GM23338 (cell line): ENCODE measurements around the gene PSORS1C2. TPM values are rescaled to one million over a fixed set of nuclear protein-coding genes. Genes with fewer than 3 reads are reported as not detected.
A peak's percentile ranks its signal among the peaks of the same experiment; 100 is the strongest.
"Not testable (repeated sequence)": the region's sequence is repeated elsewhere in the genome, so short reads cannot be mapped to it uniquely, and the experiment has no call there.

Experiments used
- ATAC-seq: fragments of 200-7000 bp; cut with Tn5 transposase; 3 replicates; pipeline ENCODE4 v1.9.1; 2020
- DNase-seq: peaks from one replicate; pipeline ENCODE4 v3.0.0-alpha.2; 2015; ENCODE audit warnings: low spot score
- H2AFZ ChIP-seq: fragments of 200-600 bp; sonication (generic); 2 replicates; pipeline ENCODE4 v1.8.0; 2016; ENCODE audit warnings: antibody characterized with exemption, mild to moderate bottlenecking, moderate library complexity
- H3F3A ChIP-seq: fragments of 200-600 bp; sonication (generic); replicated peaks from 2 replicates; pipeline ENCODE4 v1.8.0; 2017; ENCODE audit warnings: antibody characterized with exemption, mixed run types, low read depth
- H3K27ac ChIP-seq: fragments of 200-600 bp; sonication (generic); 2 replicates; pipeline ENCODE4 v1.6.1; 2016; ENCODE audit warnings: low read depth
- H3K27me3 ChIP-seq: fragments of 200-600 bp; sonication (generic); 2 replicates; pipeline ENCODE4 v1.8.0; 2016; ENCODE audit warnings: mild to moderate bottlenecking, mixed run types, moderate library complexity; ENCODE audit not compliant: insufficient read depth
- H3K36me3 ChIP-seq: fragments of 200-600 bp; sonication (generic); 2 replicates; pipeline ENCODE4 v1.8.0; 2016; ENCODE audit warnings: mild to moderate bottlenecking; ENCODE audit not compliant: insufficient read depth
- H3K4me1 ChIP-seq: fragments of 200-600 bp; sonication (generic); 2 replicates; pipeline ENCODE4 v1.8.0; 2016; ENCODE audit warnings: mild to moderate bottlenecking, moderate library complexity; ENCODE audit not compliant: insufficient read depth
- H3K4me2 ChIP-seq: fragments of 200-600 bp; sonication (generic); 2 replicates; pipeline ENCODE4 v1.7.1; 2017; ENCODE audit warnings: mixed run types
- H3K4me3 ChIP-seq: fragments of 200-600 bp; sonication (generic); 2 replicates; pipeline ENCODE4 v1.6.1; 2016; ENCODE audit warnings: mixed run types
- H3K79me2 ChIP-seq: fragments of 200-600 bp; sonication (generic); replicated peaks from 2 replicates; pipeline ENCODE4 v1.8.0; 2017; ENCODE audit warnings: mild to moderate bottlenecking; ENCODE audit not compliant: insufficient read depth
- H3K9me2 ChIP-seq: fragments of 200-600 bp; sonication (generic); 2 replicates; pipeline ENCODE4 v1.8.0; 2017; ENCODE audit not compliant: insufficient read depth
- H4K20me1 ChIP-seq: fragments of 200-600 bp; sonication (generic); replicated peaks from 2 replicates; pipeline ENCODE4 v1.8.0; 2017; ENCODE audit warnings: mild to moderate bottlenecking; ENCODE audit not compliant: insufficient read depth
- H3K27ac Mint-ChIP-seq: 2 replicates; pipeline ENCODE4 v1.8.0; 2020; ENCODE audit warnings: inconsistent platforms, mild to moderate bottlenecking, moderate library complexity, mixed read lengths
- H3K27me3 Mint-ChIP-seq: 3 replicates; pipeline ENCODE4 v1.8.0; 2022; ENCODE audit warnings: low read depth, mild to moderate bottlenecking, moderate library complexity, mixed read lengths, inconsistent platforms; ENCODE audit not compliant: insufficient read depth, poor library complexity
- H3K36me3 Mint-ChIP-seq: 3 replicates; pipeline ENCODE4 v1.8.0; 2021; ENCODE audit warnings: low read depth, mild to moderate bottlenecking, inconsistent platforms, moderate library complexity, mixed read lengths
- H3K4me1 Mint-ChIP-seq: 3 replicates; pipeline ENCODE4 v1.8.0; 2020; ENCODE audit warnings: mild to moderate bottlenecking, inconsistent platforms, mixed read lengths
- H3K4me3 Mint-ChIP-seq: 3 replicates; pipeline ENCODE4 v1.8.0; 2021; ENCODE audit warnings: moderate library complexity, mild to moderate bottlenecking, inconsistent platforms, mixed read lengths
- H3K9me3 Mint-ChIP-seq: 3 replicates; pipeline ENCODE4 v1.8.0; 2020; ENCODE audit warnings: moderate library complexity, mild to moderate bottlenecking, inconsistent platforms, mixed read lengths
- ETS1 ChIP-seq: IDR thresholded peaks from 2 replicates; pipeline ENCODE4 v1.6.1; 2016; ENCODE audit warnings: antibody characterized with exemption
- polyA plus RNA-seq: library from polyadenylated mRNA; unstranded; fragments of >200 nt; fragmentation: Nextera tagmentation; extraction: Ambion mirVana; gene quantifications from 2 replicates; pipeline ENCODE4 v1.2.1, GENCODE V29; 2016
- total RNA-seq: library from RNA; depleted of rRNA; stranded (reverse); fragments of >200 nt; shearing (Covaris generic); gene quantifications from 2 replicates; pipeline ENCODE4 v1.2.3, GENCODE V29; 2014

The PSORS1C2 gene
- total and polyA plus RNA-seq, 2 experiments from 2014 or later, result 0.47 TPM; not detected in 1

- Histone ChIP-seq H3K27me3 (0 out of 2 replicates have a peak, but pooled peaks cover 2% of the 10 kb centered on the region), H3K79me2 (peaks cover 70% of the 10 kb centered on the region), H3K27ac (peak overlapping the region; percentile 66; the same call in 1 of the 2 replicates), H4K20me1 (peaks cover 70% of the 10 kb centered on the region), H2AFZ (no peak overlapping the region), H3K4me1 (peaks cover 60% of the 10 kb centered on the region), H3K9me2 (no peaks in the 10 kb centered on the region), H3K36me3 (peaks cover 40% of the 10 kb centered on the region), H3K4me3 (peak overlapping the region; percentile 100), H3K4me2 (peak overlapping the region; percentile 100; the same call in 1 of the 2 replicates), H3F3A (peaks cover 50% of the 10 kb centered on the region)
- H3K4me3 Mint-ChIP-seq, result peak overlapping the region; percentile 95
- H3K9me3 Mint-ChIP-seq, result no peaks in the 10 kb centered on the region; the same call in 2 of the 3 replicates
- ATAC-seq (no peak), DNase-seq (no peak)
- TF ChIP-seq ETS1, result no peak
- H3K4me1 Mint-ChIP-seq, result peaks cover 63% of the 10 kb centered on the region
- peak overlapping the region; percentile 57 for H3K27ac Mint-ChIP-seq
- peaks cover 89% of the 10 kb centered on the region for H3K36me3 Mint-ChIP-seq
- peaks cover 20% of the 10 kb centered on the region for H3K27me3 Mint-ChIP-seq
These were observed 27.1 kb upstream of the PSORS1C2 start for GRCh38 chr6:31165986-31166385.

GRCh38 chr6:31165064-31165832 lies 26.4 kb upstream of the PSORS1C2 start:
- H3K4me3 ChIP-seq, H3K9me2 ChIP-seq, H2AFZ ChIP-seq, H3K9me3 Mint-ChIP-seq, ATAC-seq, H3K27me3 ChIP-seq, DNase-seq: not testable (repeated sequence)
- Histone ChIP-seq H3K4me2 (peak overlapping the region; percentile 100; the same call in 1 of the 2 replicates), H3K4me1 (peaks cover 55% of the 10 kb centered on the region), H3K27ac (peak overlapping the region; percentile 66; the same call in 1 of the 2 replicates), H3K36me3 (peaks cover 40% of the 10 kb centered on the region), H3K79me2 (peaks cover 68% of the 10 kb centered on the region), H3F3A (peaks cover 54% of the 10 kb centered on the region), H4K20me1 (peaks cover 70% of the 10 kb centered on the region)
- H3K4me1 Mint-ChIP-seq, result peaks cover 61% of the 10 kb centered on the region
- peaks cover 15% of the 10 kb centered on the region for H3K27me3 Mint-ChIP-seq
- peaks cover 93% of the 10 kb centered on the region for H3K36me3 Mint-ChIP-seq
- H3K27ac Mint-ChIP-seq, result peak overlapping the region; percentile 89
- peak overlapping the region; percentile 95 for H3K4me3 Mint-ChIP-seq

GRCh38 chr6:31164475-31165063 lies 25.7 kb upstream of the PSORS1C2 start:
- not testable (repeated sequence) for H3K4me3 ChIP-seq, H3K9me3 Mint-ChIP-seq, ATAC-seq, H3K9me2 ChIP-seq, H3K27me3 ChIP-seq, H3K4me2 ChIP-seq, H3K4me3 Mint-ChIP-seq, H3K27ac ChIP-seq, H3K27me3 Mint-ChIP-seq, H2AFZ ChIP-seq, DNase-seq
- H3K4me1 ChIP-seq, result peaks cover 62% of the 10 kb centered on the region
- H3K36me3 Mint-ChIP-seq, result peaks cover 88% of the 10 kb centered on the region
- peak overlapping the region; percentile 40 for H3K27ac Mint-ChIP-seq
- H3K36me3 ChIP-seq, result peaks cover 40% of the 10 kb centered on the region
- peaks cover 66% of the 10 kb centered on the region for H3K4me1 Mint-ChIP-seq
- peaks cover 61% of the 10 kb centered on the region for H3K79me2 ChIP-seq
- peaks cover 59% of the 10 kb centered on the region for H3F3A ChIP-seq
- H4K20me1 ChIP-seq, result peaks cover 63% of the 10 kb centered on the region
